GM23338 (cell line): Measurements from ENCODE around the gene CETN1. TPM values are rescaled to one million over a fixed set of nuclear protein-coding genes. Genes with fewer than 3 reads are reported as not detected.

Experiments used
- CREB1 ChIP-seq: fragments of 250-450 bp; sonication (Bioruptor Pico); IDR thresholded peaks from 2 replicates; pipeline ENCODE4 v1.5.0; 2020; ENCODE audit warnings: low read depth, mild to moderate bottlenecking, moderate library complexity
- EZH2 ChIP-seq: fragments of 200-600 bp; sonication (generic); IDR thresholded peaks from one replicate; pipeline ENCODE4 v1.8.0; 2017; ENCODE audit warnings: antibody characterized with exemption, mild to moderate bottlenecking, low read depth; ENCODE audit not compliant: unreplicated experiment
- EZH2phosphoT487 ChIP-seq: fragments of 200-600 bp; sonication (generic); IDR thresholded peaks from one replicate; pipeline ENCODE4 v1.8.1; 2018; ENCODE audit warnings: antibody characterized with exemption; ENCODE audit not compliant: unreplicated experiment
- POLR2AphosphoS5 ChIP-seq: IDR thresholded peaks from 2 replicates; pipeline ENCODE4 v1.6.1; 2016; ENCODE audit warnings: antibody characterized with exemption, low read depth
- REST ChIP-seq: IDR thresholded peaks from one replicate; pipeline ENCODE4 v1.6.1; 2018; ENCODE audit warnings: antibody characterized with exemption; ENCODE audit not compliant: unreplicated experiment
- STAT1 ChIP-seq: IDR thresholded peaks from one replicate; pipeline ENCODE4 v1.6.1; 2016; ENCODE audit warnings: antibody characterized with exemption; ENCODE audit not compliant: unreplicated experiment
- ZNF114 ChIP-seq: fragments of 250-450 bp; sonication (Bioruptor Pico); IDR thresholded peaks from 2 replicates; pipeline ENCODE4 v1.5.0; 2020; ENCODE audit warnings: mild to moderate bottlenecking, moderate library complexity
- ZNF462 ChIP-seq: fragments of 250-450 bp; sonication (Bioruptor Pico); IDR thresholded peaks from 2 replicates; pipeline ENCODE4 v1.5.0; 2020; ENCODE audit warnings: mild to moderate bottlenecking, moderate library complexity
- polyA plus RNA-seq: library from polyadenylated mRNA; unstranded; fragments of >200 nt; fragmentation: Nextera tagmentation; extraction: Ambion mirVana; gene quantifications from 2 replicates; pipeline ENCODE4 v1.2.1, GENCODE V29; 2016
- total RNA-seq: library from RNA; depleted of rRNA; stranded (reverse); fragments of >200 nt; shearing (Covaris generic); gene quantifications from 2 replicates; pipeline ENCODE4 v1.2.3, GENCODE V29; 2014

Gene CETN1
- total and polyA plus RNA-seq, 2 experiments from 2014 or later: not detected

- no peak for TF ChIP-seq ZNF462
- TF ChIP-seq EZH2phosphoT487: no peak
- no peak for TF ChIP-seq EZH2
- TF ChIP-seq POLR2AphosphoS5: no peak
- no peak for TF ChIP-seq ZNF114
- TF ChIP-seq CREB1: no peak
- no peak for TF ChIP-seq REST
- TF ChIP-seq STAT1: no peak
These were observed 47.5 kb upstream of the CETN1 start (continued) for GRCh38 chr18:532632-533031.
